Neural progenitor cell (in vitro differentiated cells): ENCODE results near the gene RAD51B. TPM values are rescaled to one million over a fixed set of nuclear protein-coding genes. Genes with fewer than 3 reads are reported as not detected.

Experiments used
- DNase-seq: peaks from one replicate; pipeline ENCODE4 v3.0.0-alpha.2; 2016; ENCODE audit warnings: low spot score
- H2AFZ ChIP-seq: fragments of 200-600 bp; sonication (generic); replicated peaks from 2 replicates; pipeline ENCODE4 v1.6.1; 2016; ENCODE audit warnings: antibody characterized with exemption
- H3F3A ChIP-seq: fragments of 200-600 bp; sonication (generic); 2 replicates; pipeline ENCODE4 v1.6.1; 2016; ENCODE audit warnings: antibody characterized with exemption, low read depth
- H3K27ac ChIP-seq: fragments of 200-600 bp; sonication (generic); 2 replicates; pipeline ENCODE4 v1.5.1; 2016; ENCODE audit warnings: mild to moderate bottlenecking
- H3K27me3 ChIP-seq: fragments of 200-600 bp; sonication (generic); 2 replicates; pipeline ENCODE4 v1.6.1; 2016; ENCODE audit warnings: mild to moderate bottlenecking, moderate library complexity
- H3K36me3 ChIP-seq: fragments of 200-600 bp; sonication (generic); 2 replicates; pipeline ENCODE4 v1.5.1; 2016
- H3K4me1 ChIP-seq: fragments of 200-600 bp; sonication (generic); 2 replicates; pipeline ENCODE4 v1.6.1; 2016; ENCODE audit warnings: mixed run types
- H3K4me2 ChIP-seq: fragments of 200-600 bp; sonication (generic); 2 replicates; pipeline ENCODE4 v1.6.1; 2016
- H3K4me3 ChIP-seq: fragments of 200-600 bp; sonication (generic); 2 replicates; pipeline ENCODE4 v1.5.1; 2016
- H3K79me2 ChIP-seq: fragments of 200-600 bp; sonication (generic); 2 replicates; pipeline ENCODE4 v1.6.1; 2016; ENCODE audit warnings: low read depth
- H3K9ac ChIP-seq: fragments of 200-600 bp; sonication (generic); 2 replicates; pipeline ENCODE4 v1.6.1; 2016
- H3K9me3 ChIP-seq: fragments of 200-600 bp; sonication (generic); 2 replicates; pipeline ENCODE4 v1.5.1; 2016; ENCODE audit warnings: low read depth
- H4K20me1 ChIP-seq: fragments of 200-600 bp; sonication (generic); 2 replicates; pipeline ENCODE4 v1.6.1; 2016; ENCODE audit warnings: low read depth
- H3K27ac Mint-ChIP-seq: 3 replicates; pipeline ENCODE4 v1.8.0; 2021; ENCODE audit warnings: mixed read lengths
- H3K27me3 Mint-ChIP-seq: 2 replicates; pipeline ENCODE4 v1.8.0; 2022; ENCODE audit warnings: low read depth, mild to moderate bottlenecking, inconsistent platforms, moderate library complexity, mixed read lengths; ENCODE audit not compliant: insufficient read depth
- H3K36me3 Mint-ChIP-seq: 3 replicates; pipeline ENCODE4 v1.8.0; 2021; ENCODE audit warnings: mixed read lengths
- H3K4me1 Mint-ChIP-seq: 3 replicates; pipeline ENCODE4 v1.8.0; 2021; ENCODE audit warnings: mixed read lengths
- H3K4me3 Mint-ChIP-seq: 3 replicates; pipeline ENCODE4 v1.8.0; 2021; ENCODE audit warnings: mild to moderate bottlenecking, moderate library complexity, mixed read lengths
- H3K9me3 Mint-ChIP-seq: 3 replicates; pipeline ENCODE4 v1.8.0; 2020; ENCODE audit warnings: mixed read lengths
- EZH2 ChIP-seq: fragments of 200-600 bp; sonication (generic); IDR thresholded peaks from 2 replicates; pipeline ENCODE4 v1.6.1; 2017; ENCODE audit warnings: antibody characterized with exemption, mild to moderate bottlenecking, moderate library complexity
- EZH2phosphoT487 ChIP-seq: fragments of 200-600 bp; sonication (generic); IDR thresholded peaks from 2 replicates; pipeline ENCODE4 v1.6.1; 2017; ENCODE audit warnings: antibody characterized with exemption
- total RNA-seq: library from RNA; depleted of rRNA; stranded (reverse); fragments of >200 nt; gene quantifications from 2 replicates; pipeline ENCODE4 v1.2.3, GENCODE V29; 2015; ENCODE audit warnings: low replicate concordance
- TF ChIP-seq, protein P1 (sequence below): fragments of 200-600 bp; sonication (generic); IDR thresholded peaks from 2 replicates; pipeline ENCODE4 v1.5.1; 2017; ENCODE audit warnings: antibody characterized with exemption, mild to moderate bottlenecking

The RAD51B gene
- total RNA-seq, 1 donor from 2014 or later, result 50.5 TPM

- H3K36me3 Mint-ChIP-seq, result peaks cover 1% of the 10 kb centered on the region
- peaks cover 46% of the 10 kb centered on the region for H3K4me1 ChIP-seq
- peaks cover 43% of the 10 kb centered on the region for H3K4me1 Mint-ChIP-seq
- DNase-seq, result no peak
- H3K27ac Mint-ChIP-seq, result no peak overlapping the region
- TF ChIP-seq EZH2, result no peak
- TF ChIP-seq EZH2phosphoT487, result no peak
- TF ChIP-seq, protein P1, sequence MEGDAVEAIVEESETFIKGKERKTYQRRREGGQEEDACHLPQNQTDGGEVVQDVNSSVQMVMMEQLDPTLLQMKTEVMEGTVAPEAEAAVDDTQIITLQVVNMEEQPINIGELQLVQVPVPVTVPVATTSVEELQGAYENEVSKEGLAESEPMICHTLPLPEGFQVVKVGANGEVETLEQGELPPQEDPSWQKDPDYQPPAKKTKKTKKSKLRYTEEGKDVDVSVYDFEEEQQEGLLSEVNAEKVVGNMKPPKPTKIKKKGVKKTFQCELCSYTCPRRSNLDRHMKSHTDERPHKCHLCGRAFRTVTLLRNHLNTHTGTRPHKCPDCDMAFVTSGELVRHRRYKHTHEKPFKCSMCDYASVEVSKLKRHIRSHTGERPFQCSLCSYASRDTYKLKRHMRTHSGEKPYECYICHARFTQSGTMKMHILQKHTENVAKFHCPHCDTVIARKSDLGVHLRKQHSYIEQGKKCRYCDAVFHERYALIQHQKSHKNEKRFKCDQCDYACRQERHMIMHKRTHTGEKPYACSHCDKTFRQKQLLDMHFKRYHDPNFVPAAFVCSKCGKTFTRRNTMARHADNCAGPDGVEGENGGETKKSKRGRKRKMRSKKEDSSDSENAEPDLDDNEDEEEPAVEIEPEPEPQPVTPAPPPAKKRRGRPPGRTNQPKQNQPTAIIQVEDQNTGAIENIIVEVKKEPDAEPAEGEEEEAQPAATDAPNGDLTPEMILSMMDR, result no peak
- no peaks in the 10 kb centered on the region for H3K36me3 ChIP-seq
- no peak overlapping the region for H3K4me2 ChIP-seq
- peaks cover 42% of the 10 kb centered on the region for H3F3A ChIP-seq
- no peaks in the 10 kb centered on the region for H3K79me2 ChIP-seq
- H3K4me3 ChIP-seq, result no peak overlapping the region
- no peaks in the 10 kb centered on the region for H3K9me3 ChIP-seq
- no peak overlapping the region for H3K27ac ChIP-seq
- H3K27me3 Mint-ChIP-seq, result no peaks in the 10 kb centered on the region
- H3K4me3 Mint-ChIP-seq, result no peak overlapping the region
- H4K20me1 ChIP-seq, result no peaks in the 10 kb centered on the region
- H3K27me3 ChIP-seq, result no peaks in the 10 kb centered on the region
- H3K9ac ChIP-seq, result no peak overlapping the region
- H2AFZ ChIP-seq, result no peak overlapping the region
- no peaks in the 10 kb centered on the region for H3K9me3 Mint-ChIP-seq
These were observed 647.8 kb downstream of the RAD51B start for GRCh38 chr14:68467425-68467824.

GRCh38 chr14:68468437-68469207 is 649.0 kb downstream of the RAD51B start:
- Histone ChIP-seq H3K9me3 (no peaks in the 10 kb centered on the region), H3K36me3 (no peaks in the 10 kb centered on the region), H3K4me1 (peaks cover 58% of the 10 kb centered on the region), H3K79me2 (no peaks in the 10 kb centered on the region), H3K4me2 (peak overlapping the region; percentile 42), H2AFZ (no peak overlapping the region), H3K27me3 (no peaks in the 10 kb centered on the region), H3K4me3 (no peak overlapping the region), H3F3A (peaks cover 54% of the 10 kb centered on the region), H3K9ac (no peak overlapping the region), H4K20me1 (no peaks in the 10 kb centered on the region), H3K27ac (peak overlapping the region; percentile 59)
- H3K27me3 Mint-ChIP-seq, result peaks cover 1% of the 10 kb centered on the region
- no peak for DNase-seq
- H3K36me3 Mint-ChIP-seq, result peaks cover 1% of the 10 kb centered on the region
- TF ChIP-seq, protein P1, result no peak
- no peak for TF ChIP-seq EZH2phosphoT487
- no peak for TF ChIP-seq EZH2
- peaks cover 55% of the 10 kb centered on the region for H3K4me1 Mint-ChIP-seq
- peak overlapping the region; percentile 81 for H3K27ac Mint-ChIP-seq
- no peaks in the 10 kb centered on the region for H3K9me3 Mint-ChIP-seq
- no peak overlapping the region for H3K4me3 Mint-ChIP-seq

GRCh38 chr14:68469208-68469713 is 649.7 kb downstream of the RAD51B start:
- H3K4me1 ChIP-seq, result peaks cover 64% of the 10 kb centered on the region
- H3K9ac ChIP-seq, result no peak overlapping the region
- no peaks in the 10 kb centered on the region for H3K36me3 ChIP-seq
- no peak overlapping the region for H3K4me3 Mint-ChIP-seq
- no peaks in the 10 kb centered on the region for H3K79me2 ChIP-seq
- H3K27ac ChIP-seq, result peak overlapping the region; percentile 59
- H3K4me1 Mint-ChIP-seq, result peaks cover 61% of the 10 kb centered on the region
- no peaks in the 10 kb centered on the region for H4K20me1 ChIP-seq
- peak overlapping the region; percentile 42 for H3K4me2 ChIP-seq
- peak overlapping the region; percentile 24 for H3K27ac Mint-ChIP-seq
- no peak overlapping the region for H3K4me3 ChIP-seq
- no peaks in the 10 kb centered on the region for H3K9me3 Mint-ChIP-seq
- peaks cover 7% of the 10 kb centered on the region for H3K27me3 Mint-ChIP-seq
- H3K36me3 Mint-ChIP-seq, result peaks cover 1% of the 10 kb centered on the region
- TF ChIP-seq EZH2phosphoT487 (no peak), EZH2 (no peak)
- TF ChIP-seq, protein P1, result no peak
- no peaks in the 10 kb centered on the region for H3K27me3 ChIP-seq
- DNase-seq, result no peak
- H3K9me3 ChIP-seq, result no peaks in the 10 kb centered on the region
- no peak overlapping the region for H2AFZ ChIP-seq
- H3F3A ChIP-seq, result peaks cover 58% of the 10 kb centered on the region
